RWPE2 (cell line): ENCODE results near the gene AP1AR.
"Not testable (repeated sequence)": the region's sequence is repeated elsewhere in the genome, so short reads cannot be mapped to it uniquely, and the experiment has no call there.

Experiments used
- ATAC-seq: fragments of 200-7000 bp; cut with Tn5 transposase; 3 replicates; pipeline ENCODE4 v1.9.1; 2021; ENCODE audit warnings: low read depth
- DNase-seq: peaks from one replicate; pipeline ENCODE4 v3.0.0-alpha.2; 2020; ENCODE audit warnings: low spot score
- H3K27ac ChIP-seq: fragments of 450-650 bp; 2 replicates; pipeline ENCODE4 v1.5.1; 2017; ENCODE audit warnings: mild to moderate bottlenecking; ENCODE audit not compliant: poor library complexity, severe bottlenecking
- H3K27me3 ChIP-seq: fragments of 250-450 bp; sonication (Bioruptor Pico); 2 replicates; pipeline ENCODE4 v1.5.1; 2021; ENCODE audit warnings: mild to moderate bottlenecking, moderate library complexity; ENCODE audit not compliant: insufficient read depth, poor library complexity, severe bottlenecking
- H3K36me3 ChIP-seq: fragments of 250-450 bp; sonication (Bioruptor Pico); 2 replicates; pipeline ENCODE4 v1.5.1; 2020; ENCODE audit warnings: low read depth, mild to moderate bottlenecking, moderate library complexity
- H3K4me1 ChIP-seq: fragments of 250-450 bp; sonication (Bioruptor Pico); 2 replicates; pipeline ENCODE4 v1.5.1; 2021; ENCODE audit warnings: mild to moderate bottlenecking, moderate library complexity; ENCODE audit not compliant: insufficient read depth, poor library complexity, severe bottlenecking
- H3K4me3 ChIP-seq: fragments of 250-450 bp; sonication (Bioruptor Pico); 2 replicates; pipeline ENCODE4 v1.5.1; 2021; ENCODE audit warnings: mild to moderate bottlenecking, moderate library complexity; ENCODE audit not compliant: severe bottlenecking
- H3K9me3 ChIP-seq: fragments of 250-450 bp; sonication (Bioruptor Pico); 2 replicates; pipeline ENCODE4 v1.5.1; 2021; ENCODE audit warnings: mild to moderate bottlenecking, moderate library complexity; ENCODE audit not compliant: severe bottlenecking
- CTCF ChIP-seq: fragments of 450-650 bp; IDR thresholded peaks from one replicate; pipeline ENCODE4 v1.5.1; 2017; ENCODE audit warnings: mild to moderate bottlenecking, moderate library complexity; ENCODE audit not compliant: poor library complexity, severe bottlenecking

Gene AP1AR

GRCh38 chr4:112299721-112300120, 68.1 kb downstream of the AP1AR start:
- no peak for TF ChIP-seq CTCF
- Histone ChIP-seq H3K27ac (no peak overlapping the region), H3K4me1 (peaks cover 10% of the 10 kb centered on the region), H3K9me3 (no peaks in the 10 kb centered on the region), H3K36me3 (no peaks in the 10 kb centered on the region), H3K27me3 (no peaks in the 10 kb centered on the region), H3K4me3 (no peak overlapping the region)
- ATAC-seq (no peak), DNase-seq (no peak)

DNA sequence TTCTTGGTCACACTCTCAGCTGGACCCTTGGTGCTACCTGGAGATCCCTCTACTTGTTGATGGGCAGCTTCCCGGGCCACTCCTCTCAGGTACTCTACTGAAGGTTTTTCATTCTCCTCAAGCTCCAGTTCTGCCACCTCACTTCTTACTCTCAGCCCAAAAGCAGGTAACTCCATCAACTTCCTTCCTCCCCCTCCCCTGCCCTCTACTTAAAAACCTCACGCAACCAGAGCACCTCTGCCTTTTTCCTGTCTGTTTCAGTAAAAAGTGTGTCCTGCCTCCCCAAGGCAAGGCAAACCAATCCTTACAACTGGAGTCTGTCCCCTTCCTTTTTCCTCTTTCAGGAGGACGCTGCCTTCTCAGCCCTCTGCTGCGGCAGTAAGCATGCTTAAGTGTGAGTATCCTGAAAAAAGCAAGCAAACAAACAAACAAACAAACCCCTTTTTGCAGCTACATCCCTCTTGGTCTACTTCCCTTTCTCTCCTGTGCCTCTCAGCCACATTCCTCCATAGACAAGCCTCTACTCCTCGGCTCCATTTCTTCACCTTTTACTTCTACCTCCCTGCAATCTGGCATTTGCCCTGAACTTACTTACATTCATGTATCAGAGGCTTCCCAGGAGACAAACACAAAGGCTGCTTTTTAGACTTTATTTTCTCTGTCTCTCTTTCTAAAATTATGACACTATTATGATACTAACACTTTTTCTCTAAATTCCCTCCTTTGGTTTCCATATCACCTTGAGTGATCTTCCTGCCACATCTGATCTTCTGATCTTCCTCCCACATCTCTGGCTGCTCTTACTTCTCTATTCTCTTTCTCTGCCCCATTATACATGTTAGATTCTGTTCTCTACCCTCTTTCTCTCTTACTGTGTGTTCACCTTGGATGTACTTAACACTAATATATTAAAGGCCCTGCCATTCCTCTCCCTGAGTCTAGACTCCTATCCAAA, 71.0 kb downstream of the AP1AR start:
- Histone ChIP-seq H3K27ac (no peak overlapping the region), H3K36me3 (no peaks in the 10 kb centered on the region), H3K4me3 (no peak overlapping the region), H3K27me3 (no peaks in the 10 kb centered on the region), H3K9me3 (no peaks in the 10 kb centered on the region), H3K4me1 (peaks cover 6% of the 10 kb centered on the region)
- no peak for ATAC-seq
- DNase-seq: no peak
- TF ChIP-seq CTCF: no peak

GRCh38 chr4:112305477-112305876, 73.9 kb downstream of the AP1AR start:
- not testable (repeated sequence) for H3K36me3 ChIP-seq, H3K4me1 ChIP-seq, H3K27ac ChIP-seq, H3K27me3 ChIP-seq, H3K9me3 ChIP-seq, H3K4me3 ChIP-seq, ATAC-seq, DNase-seq

- DNase-seq, H3K27ac ChIP-seq, H3K27me3 ChIP-seq, H3K4me3 ChIP-seq, H3K4me1 ChIP-seq, H3K36me3 ChIP-seq, H3K9me3 ChIP-seq, ATAC-seq: not testable (repeated sequence)
Measured at GRCh38 chr4:112309263-112309791, 77.7 kb downstream of the AP1AR start.

DNA sequence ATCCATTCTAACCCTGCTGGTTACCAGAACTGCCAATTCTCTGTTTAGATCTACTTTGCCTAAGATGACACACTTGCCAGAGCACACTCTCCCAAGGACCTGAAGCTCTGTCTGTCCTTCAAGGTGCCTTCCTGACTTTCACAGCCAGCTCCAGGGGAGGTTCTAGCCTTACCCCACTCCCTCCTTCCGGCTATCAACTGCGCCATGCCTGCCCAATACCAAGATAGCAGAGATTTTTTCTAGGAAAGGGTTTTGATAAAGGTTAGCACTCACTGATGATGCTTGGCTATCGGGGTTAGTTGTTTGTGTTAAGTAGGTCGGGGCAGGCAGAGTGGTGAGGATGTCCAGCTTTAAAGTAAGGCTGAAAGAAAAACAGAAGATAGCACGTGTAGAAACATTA, 79.9 kb downstream of the AP1AR start:
- ATAC-seq: no peak
- TF ChIP-seq CTCF: no peak

More for the DNA sequence above, 79.9 kb downstream of the AP1AR start:
- Histone ChIP-seq H3K4me3 (no peak overlapping the region), H3K27ac (no peak overlapping the region), H3K36me3 (no peaks in the 10 kb centered on the region), H3K9me3 (no peaks in the 10 kb centered on the region), H3K27me3 (no peaks in the 10 kb centered on the region), H3K4me1 (no peaks in the 10 kb centered on the region)
- DNase-seq: no peak
